HG02798 (cell line): ENCODE data around the gene FAM168A.

ENCODE experiments used
- ATAC-seq: cut with Tn5 transposase; IDR thresholded peaks from one replicate; pipeline ENCODE4 v1.9.1; 2021; ENCODE audit warnings: mild to moderate bottlenecking; ENCODE audit not compliant: unreplicated experiment, poor library complexity

FAM168A gene

DNA sequence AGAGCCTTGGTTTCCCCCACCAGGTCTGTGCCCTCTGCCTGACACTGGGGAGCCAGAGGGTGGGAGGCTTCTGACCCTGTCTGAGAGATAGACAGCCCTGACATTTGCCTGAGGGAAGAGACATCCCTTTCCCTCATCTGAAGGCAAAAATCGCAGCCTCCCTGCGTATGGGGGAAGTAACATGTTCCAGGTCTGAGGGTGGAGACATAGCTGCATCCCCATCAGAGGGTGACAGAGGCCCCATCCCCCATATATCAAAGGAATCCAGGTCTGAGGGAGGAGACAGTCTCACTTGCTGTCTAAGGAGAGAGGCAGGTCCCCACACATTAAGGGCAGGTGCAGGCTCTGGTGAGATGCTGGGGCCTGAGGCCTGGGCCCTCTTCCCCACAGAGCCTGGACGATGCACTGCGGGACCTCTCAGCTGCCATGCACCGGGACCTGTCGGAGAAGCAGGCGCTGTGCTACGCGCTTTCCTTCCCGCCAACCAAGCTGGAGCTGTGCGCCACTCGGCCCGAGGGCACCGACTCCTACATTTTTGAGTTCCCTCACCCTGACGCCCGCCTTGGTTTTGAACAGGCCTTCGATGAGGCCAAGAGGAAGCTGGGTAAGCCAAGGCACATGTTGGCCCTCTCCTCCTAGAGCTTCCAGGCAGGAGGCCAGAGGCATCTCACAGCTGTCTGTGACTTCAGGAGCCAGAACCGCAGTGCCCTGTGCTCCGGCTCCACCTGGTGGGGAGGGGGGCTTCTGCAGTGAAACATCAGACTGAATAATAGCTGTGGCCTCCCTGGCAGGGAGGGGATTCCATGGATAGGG, 237.8 kb downstream of the FAM168A start:
- ATAC-seq = no peak

DNA sequence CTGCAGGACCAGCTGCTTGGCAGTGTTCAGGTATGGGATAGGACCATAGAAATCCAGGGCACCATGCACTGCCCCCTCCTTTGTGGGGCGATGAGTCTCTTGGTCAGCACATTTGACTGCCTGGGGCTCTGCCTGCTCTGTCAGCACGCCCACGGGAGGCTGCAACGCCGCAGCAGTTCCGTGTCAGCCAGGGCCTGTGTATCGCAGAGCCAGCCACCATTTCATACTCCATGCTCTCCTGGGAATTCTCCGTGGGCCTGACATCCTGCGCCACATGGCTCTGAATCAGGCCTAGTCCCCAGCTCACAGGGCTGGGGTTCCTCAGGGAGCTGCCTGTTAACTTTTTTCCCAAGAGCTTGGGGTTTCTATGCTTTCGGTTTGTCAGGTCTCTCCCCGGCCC, 238.6 kb downstream of the FAM168A start:
- ATAC-seq = no peak

DNA sequence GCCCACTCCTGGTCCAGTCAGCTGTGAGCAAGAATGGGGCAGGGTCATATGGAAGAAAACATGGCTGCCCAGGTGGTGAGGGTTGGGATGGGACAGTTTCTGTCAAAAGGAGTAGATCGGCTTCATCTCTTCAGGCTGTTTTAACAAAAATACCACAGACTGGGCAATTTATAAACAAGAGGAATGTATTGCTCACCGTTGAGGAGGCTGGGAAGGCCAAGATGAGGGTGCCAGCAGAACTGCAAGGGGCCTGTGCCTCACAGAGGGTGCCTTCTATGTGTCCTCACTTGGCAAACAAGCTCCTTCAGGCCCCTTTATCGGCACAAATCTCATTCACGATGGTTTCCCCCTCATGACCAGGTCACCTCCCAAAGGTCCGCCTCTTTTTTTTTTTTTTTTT, 239.8 kb downstream of the FAM168A start:
- no peak for ATAC-seq

DNA sequence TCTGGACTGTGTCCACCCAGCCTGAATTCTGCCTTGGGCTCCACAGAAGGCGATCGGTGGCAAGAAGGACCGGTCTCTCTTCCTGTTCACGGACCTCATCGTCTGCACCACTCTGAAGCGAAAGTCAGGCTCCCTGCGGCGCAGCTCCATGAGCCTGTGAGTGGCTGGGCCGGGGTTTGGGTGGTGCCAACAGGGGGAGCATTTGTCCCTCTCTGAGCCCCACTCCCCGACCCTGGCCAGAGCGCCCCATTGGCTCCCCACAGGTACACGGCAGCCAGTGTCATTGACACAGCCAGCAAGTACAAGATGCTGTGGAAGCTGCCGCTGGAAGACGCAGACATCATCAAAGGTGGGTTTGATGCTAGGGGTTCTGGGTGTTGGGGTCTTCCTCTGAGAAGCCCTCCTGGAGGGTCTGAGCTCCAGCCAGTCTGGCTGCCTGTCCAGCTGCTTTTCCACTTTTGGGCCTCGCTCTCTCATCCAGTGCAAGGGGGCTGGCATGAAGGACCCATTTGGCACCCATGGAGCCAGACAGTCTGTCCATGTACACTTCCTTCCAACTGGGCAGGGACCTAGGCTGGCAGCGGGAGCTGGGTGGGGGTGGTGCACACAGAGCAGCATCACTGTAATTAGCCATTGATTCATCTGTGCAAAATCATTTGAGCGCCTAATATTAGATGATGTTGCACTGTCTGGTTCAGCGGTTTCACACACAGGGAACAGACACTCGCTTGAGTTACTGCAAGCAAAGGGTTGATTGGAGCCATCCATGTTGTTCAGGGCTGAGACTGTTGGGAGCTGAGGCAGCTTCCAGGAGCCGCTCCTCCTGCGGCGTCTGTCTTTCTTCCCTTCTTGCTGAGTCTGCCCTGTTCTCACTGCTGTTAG, 240.7 kb downstream of the FAM168A start:
- ATAC-seq = no peak

DNA sequence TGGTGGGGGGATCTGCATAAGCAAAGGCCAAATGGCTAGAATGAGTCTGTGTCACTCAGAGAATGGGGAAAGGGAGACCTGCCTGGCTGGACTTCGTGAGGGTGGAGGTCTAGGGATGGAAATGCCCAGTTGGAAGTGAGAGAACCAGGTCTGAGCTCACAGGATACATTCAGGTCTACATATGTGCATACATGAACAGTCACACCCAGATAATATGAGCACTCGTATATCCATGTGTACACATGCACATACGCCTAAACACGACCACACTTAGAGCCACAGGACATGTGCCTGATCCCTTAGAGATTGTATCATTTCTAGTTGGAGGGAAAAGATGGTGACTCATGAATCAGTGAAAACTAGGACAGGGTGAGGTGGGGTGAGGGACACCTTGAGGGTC, 242.8 kb downstream of the FAM168A start:
- no peak for ATAC-seq

DNA sequence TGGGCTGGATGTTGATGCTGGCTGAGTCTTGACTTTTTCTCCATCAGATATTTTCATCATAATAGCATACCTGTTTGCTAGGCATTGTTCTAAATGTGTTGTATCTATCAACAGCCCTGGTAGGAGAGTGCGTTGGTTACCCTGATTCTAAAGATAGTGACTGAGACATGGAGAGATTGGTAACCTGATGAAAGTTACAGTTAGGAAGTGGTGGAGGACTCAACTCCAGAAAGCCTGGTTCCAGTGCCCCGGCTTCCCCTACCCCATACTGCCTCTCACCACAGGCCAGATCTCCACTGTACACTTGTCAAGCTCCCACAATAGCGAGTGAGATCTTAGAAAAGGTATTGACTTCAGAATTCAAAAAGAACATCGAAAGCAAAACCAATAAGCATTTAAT, 244.5 kb downstream of the FAM168A start:
- ATAC-seq = no peak

DNA sequence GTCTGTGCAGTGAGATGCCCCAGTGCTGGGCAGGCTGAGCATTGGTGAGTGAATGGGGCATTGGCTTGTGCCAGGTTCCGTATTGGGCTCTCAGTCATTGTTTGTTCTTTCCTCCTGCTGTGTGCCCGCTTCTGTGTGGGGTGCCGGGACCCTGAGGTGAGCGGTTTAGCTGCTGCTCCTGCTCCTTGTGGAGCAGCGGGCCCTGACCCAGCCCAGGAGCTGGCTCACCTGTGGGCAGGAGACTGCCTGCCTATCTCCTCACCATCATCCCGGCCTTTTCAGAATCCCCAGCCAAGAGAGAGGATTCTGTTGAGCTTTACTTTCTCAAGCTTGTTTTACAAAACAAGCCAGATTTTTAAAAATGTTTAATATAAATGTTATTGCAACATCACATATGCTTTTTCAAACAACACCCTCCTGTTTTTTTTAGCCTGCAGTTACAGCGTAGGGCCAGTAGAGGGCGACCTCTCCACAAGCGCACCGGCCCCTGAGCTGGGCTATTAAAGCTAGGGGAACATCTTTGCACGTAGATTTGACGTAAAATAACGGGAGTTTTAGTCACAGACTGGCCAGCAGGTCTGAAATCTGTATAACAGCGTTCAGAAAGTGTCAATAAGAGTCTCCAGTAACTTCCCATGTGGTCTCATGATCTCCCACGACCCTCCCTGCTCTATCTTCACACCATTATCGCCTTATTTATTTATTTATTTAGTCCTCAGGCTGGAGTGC, 246.8 kb downstream of the FAM168A start:
- ATAC-seq = peak; percentile 41
